HL-60 (cell line): ENCODE data around the gene ANGPTL2.

Experiments used
- DNase-seq, 2 experiments: peaks; one replicate each; pipeline ENCODE4 v3.0.0-alpha.2; 2010 to 2020; ENCODE audit warnings: low read depth in 1 of 2, low spot score in 1 of 2
- H3K27ac ChIP-seq: fragments of 250-450 bp; sonication (Bioruptor Pico); replicated peaks from 2 replicates; pipeline ENCODE4 v1.5.1; 2020; ENCODE audit warnings: mild to moderate bottlenecking, moderate library complexity
- H3K27me3 ChIP-seq: fragments of 250-450 bp; sonication (Bioruptor Pico); 2 replicates; pipeline ENCODE4 v1.5.1; 2021; ENCODE audit warnings: mild to moderate bottlenecking, moderate library complexity; ENCODE audit not compliant: insufficient read depth, poor library complexity, severe bottlenecking
- H3K4me3 ChIP-seq: replicated peaks from 2 replicates; pipeline ENCODE4 v1.5.1; 2011; ENCODE audit warnings: mild to moderate bottlenecking, control low read depth, low read length; ENCODE audit not compliant: insufficient read depth
- GABPA ChIP-seq: IDR thresholded peaks from 2 replicates; pipeline ENCODE4 v1.6.1; 2012; ENCODE audit warnings: low read depth
- POLR2AphosphoS5 ChIP-seq: IDR thresholded peaks from 2 replicates; pipeline ENCODE4 v1.6.1; 2012; ENCODE audit warnings: low read depth
- SPI1 ChIP-seq: IDR thresholded peaks from 2 replicates; pipeline ENCODE4 v1.6.1; 2012; ENCODE audit warnings: low read depth, mild to moderate bottlenecking, borderline replicate concordance
- TF ChIP-seq, protein P1 (sequence below): IDR thresholded peaks from one replicate; pipeline ENCODE4 v1.5.1; 2011; ENCODE audit warnings: low read length, control low read depth, inconsistent platforms; ENCODE audit not compliant: insufficient read depth
- TF ChIP-seq, protein P2 (sequence below): IDR thresholded peaks from 2 replicates; pipeline ENCODE4 v1.6.1; 2012; ENCODE audit warnings: low read depth; ENCODE audit not compliant: insufficient replicate concordance

Gene ANGPTL2

DNA sequence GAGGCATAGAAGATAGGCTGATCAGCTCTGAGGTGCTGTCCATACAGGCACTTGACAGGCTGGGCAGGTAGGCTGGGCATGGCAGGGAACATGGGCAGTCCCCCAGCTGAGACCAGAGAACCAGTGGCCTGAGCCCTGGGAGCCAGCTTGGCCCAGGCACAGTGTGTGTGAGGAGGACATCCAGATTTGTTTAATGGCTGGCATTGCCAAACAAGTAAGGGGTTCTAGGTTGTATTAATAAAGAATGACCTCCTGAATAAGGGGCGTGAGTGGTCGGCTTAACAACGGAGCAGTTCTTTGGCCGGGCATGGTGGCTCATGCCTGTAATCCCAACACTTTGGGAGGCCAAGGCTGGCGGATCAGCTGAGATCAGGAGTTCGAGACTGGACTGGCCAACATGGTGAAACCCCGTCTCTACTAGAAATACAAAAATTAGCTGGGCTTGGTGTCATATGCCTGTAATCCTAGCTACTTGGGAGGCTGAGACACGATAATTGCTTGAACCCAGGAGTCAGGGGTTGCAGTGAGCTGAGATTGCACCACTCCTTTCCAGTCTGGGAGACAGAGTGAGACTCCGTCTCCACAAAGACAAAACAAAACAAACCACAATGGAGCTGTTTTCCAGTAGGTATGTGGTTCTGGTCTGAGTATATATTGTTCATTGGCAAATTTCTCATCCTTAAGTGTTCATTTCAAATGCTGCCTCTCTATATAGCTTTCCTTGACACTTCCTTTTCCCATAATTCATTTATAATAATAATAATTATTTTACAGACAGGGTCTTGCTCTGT, 56.2 kb downstream of the ANGPTL2 start:
- DNase-seq, result no peak
- TF ChIP-seq, protein P1, sequence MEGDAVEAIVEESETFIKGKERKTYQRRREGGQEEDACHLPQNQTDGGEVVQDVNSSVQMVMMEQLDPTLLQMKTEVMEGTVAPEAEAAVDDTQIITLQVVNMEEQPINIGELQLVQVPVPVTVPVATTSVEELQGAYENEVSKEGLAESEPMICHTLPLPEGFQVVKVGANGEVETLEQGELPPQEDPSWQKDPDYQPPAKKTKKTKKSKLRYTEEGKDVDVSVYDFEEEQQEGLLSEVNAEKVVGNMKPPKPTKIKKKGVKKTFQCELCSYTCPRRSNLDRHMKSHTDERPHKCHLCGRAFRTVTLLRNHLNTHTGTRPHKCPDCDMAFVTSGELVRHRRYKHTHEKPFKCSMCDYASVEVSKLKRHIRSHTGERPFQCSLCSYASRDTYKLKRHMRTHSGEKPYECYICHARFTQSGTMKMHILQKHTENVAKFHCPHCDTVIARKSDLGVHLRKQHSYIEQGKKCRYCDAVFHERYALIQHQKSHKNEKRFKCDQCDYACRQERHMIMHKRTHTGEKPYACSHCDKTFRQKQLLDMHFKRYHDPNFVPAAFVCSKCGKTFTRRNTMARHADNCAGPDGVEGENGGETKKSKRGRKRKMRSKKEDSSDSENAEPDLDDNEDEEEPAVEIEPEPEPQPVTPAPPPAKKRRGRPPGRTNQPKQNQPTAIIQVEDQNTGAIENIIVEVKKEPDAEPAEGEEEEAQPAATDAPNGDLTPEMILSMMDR, result no peak
- TF ChIP-seq, protein P2, sequence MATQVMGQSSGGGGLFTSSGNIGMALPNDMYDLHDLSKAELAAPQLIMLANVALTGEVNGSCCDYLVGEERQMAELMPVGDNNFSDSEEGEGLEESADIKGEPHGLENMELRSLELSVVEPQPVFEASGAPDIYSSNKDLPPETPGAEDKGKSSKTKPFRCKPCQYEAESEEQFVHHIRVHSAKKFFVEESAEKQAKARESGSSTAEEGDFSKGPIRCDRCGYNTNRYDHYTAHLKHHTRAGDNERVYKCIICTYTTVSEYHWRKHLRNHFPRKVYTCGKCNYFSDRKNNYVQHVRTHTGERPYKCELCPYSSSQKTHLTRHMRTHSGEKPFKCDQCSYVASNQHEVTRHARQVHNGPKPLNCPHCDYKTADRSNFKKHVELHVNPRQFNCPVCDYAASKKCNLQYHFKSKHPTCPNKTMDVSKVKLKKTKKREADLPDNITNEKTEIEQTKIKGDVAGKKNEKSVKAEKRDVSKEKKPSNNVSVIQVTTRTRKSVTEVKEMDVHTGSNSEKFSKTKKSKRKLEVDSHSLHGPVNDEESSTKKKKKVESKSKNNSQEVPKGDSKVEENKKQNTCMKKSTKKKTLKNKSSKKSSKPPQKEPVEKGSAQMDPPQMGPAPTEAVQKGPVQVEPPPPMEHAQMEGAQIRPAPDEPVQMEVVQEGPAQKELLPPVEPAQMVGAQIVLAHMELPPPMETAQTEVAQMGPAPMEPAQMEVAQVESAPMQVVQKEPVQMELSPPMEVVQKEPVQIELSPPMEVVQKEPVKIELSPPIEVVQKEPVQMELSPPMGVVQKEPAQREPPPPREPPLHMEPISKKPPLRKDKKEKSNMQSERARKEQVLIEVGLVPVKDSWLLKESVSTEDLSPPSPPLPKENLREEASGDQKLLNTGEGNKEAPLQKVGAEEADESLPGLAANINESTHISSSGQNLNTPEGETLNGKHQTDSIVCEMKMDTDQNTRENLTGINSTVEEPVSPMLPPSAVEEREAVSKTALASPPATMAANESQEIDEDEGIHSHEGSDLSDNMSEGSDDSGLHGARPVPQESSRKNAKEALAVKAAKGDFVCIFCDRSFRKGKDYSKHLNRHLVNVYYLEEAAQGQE, result no peak
- TF ChIP-seq SPI1, result no peak
- no peak for TF ChIP-seq POLR2AphosphoS5
- no peak for TF ChIP-seq GABPA
- Histone ChIP-seq H3K4me3 (no peak overlapping the region), H3K27me3 (no peaks in the 10 kb centered on the region), H3K27ac (no peak overlapping the region)

DNA sequence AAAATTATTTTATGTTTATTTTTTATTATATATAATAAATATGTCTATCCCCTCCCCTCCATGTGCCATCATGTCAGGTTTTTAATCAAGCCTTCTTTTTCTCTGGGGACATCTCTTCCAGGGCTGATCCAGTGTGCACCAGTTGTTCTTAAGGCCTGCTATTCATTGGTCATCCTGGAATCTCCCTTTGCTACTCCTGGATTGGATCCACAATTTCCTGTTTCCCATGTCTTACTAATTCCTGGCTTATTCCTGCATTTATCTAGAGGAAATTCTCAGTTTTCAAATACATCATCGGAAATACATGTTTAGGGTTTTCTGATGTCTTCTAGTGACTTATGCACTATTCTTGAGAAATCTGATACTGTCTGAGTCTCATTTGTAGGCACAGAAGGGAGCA, 56.8 kb downstream of the ANGPTL2 start:
- no peak overlapping the region for H3K27ac ChIP-seq
- DNase-seq, result no peak
- TF ChIP-seq POLR2AphosphoS5 (no peak), SPI1 (no peak), GABPA (no peak)
- TF ChIP-seq, protein P1, result no peak
- TF ChIP-seq, protein P2, result no peak

DNA sequence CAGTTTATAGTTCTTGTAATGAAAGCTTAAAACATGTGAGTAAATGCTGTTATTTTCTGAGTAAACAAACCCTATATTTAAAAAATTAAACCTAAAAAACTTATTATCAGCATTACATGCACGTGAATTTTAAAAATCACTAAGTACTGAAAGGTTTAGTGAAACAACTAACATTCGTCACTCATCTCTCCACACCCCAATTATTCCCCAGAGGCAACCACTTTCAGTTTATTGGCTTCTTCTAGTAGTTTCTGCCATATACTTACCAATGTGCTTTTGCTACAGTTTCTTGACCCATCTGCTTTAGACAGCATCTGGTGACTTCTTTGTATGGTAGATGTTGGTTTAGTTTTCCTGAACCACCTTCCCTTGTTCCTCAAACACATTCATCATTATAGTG, 58.1 kb downstream of the ANGPTL2 start:
- Histone ChIP-seq H3K27me3 (no peaks in the 10 kb centered on the region), H3K4me3 (no peak overlapping the region), H3K27ac (no peak overlapping the region)
- DNase-seq, result no peak
- TF ChIP-seq, protein P1, result no peak
- TF ChIP-seq GABPA, result no peak
- TF ChIP-seq, protein P2, result no peak
- TF ChIP-seq POLR2AphosphoS5, result no peak
- TF ChIP-seq SPI1, result no peak

More for the DNA sequence above, 56.8 kb downstream of the ANGPTL2 start:
- Histone ChIP-seq H3K27me3 (no peaks in the 10 kb centered on the region), H3K4me3 (no peak overlapping the region)
